ENCODE results near the gene GSG1L.
A peak's percentile ranks its signal among the peaks of the same experiment; 100 is the strongest.

Gene GSG1L

DNA sequence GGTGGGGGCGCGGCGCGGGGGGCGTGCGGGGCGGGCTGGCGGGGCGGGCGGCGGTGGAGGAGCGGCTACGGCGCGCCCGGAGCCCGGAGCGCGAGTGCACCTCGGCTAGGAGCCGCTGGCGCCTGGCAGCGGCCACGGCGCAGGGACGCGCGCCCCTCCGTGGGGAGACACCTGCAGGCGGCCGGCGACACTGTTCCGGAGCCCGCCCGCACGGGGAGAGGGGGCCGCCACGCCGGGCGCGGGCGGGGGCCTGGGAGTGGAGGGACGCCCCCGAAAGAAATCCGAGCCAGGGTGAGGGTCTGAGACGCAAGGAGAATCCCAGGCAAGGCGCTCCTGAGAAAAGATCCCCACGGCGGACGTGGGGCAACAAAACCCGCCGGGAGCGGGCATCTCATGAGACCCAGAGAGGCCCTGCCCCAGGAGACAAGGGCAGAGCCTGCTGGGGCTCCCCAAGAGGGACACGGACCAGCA lies at the start of gene GSG1L:
TSS of gene GSG1L (minus strand) at position 124 of the 471 bp plus-strand sequence. CDS start 290 bp downstream, outside the sequence.
- Mint-ChIP-seq H3K36me3 (no peaks in the 10 kb centered on the region), H3K9me3 (no peaks in the 10 kb centered on the region), H3K27me3 (peaks cover 26% of the 10 kb centered on the region), H3K27ac (no peak within 1 kb of the TSS), H3K4me3 (peak within 1 kb of the TSS; percentile 7), H3K4me1 (peaks cover 9% of the 10 kb centered on the region)

DNA sequence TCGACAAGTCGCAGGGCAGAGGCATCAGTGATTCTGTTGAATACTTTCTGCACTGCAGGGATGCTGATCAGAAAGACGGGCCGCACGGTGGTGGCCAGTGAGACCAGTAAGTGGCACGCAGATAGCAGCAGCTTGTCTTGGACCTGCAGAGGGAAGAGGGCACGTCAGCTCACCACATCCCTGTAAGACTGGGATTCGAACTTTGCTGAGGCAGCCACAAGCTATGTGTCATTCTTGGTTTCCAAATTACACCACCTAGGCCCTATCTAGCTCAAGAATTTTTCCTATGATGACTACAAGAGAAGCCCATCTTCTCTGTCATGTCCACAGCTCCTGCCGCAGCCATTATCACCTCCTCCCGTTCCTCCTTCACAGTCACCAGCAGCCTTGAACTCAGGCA lies 49.4 kb upstream of the GSG1L start:
- H3K27me3 Mint-ChIP-seq = no peaks in the 10 kb centered on the region
- peak overlapping the region; percentile 47 for H3K27ac Mint-ChIP-seq
- H3K36me3 Mint-ChIP-seq = peaks cover 23% of the 10 kb centered on the region
- no peak overlapping the region for H3K4me3 Mint-ChIP-seq
- H3K9me3 Mint-ChIP-seq = no peaks in the 10 kb centered on the region
- H3K4me1 Mint-ChIP-seq = peaks cover 26% of the 10 kb centered on the region

DNA sequence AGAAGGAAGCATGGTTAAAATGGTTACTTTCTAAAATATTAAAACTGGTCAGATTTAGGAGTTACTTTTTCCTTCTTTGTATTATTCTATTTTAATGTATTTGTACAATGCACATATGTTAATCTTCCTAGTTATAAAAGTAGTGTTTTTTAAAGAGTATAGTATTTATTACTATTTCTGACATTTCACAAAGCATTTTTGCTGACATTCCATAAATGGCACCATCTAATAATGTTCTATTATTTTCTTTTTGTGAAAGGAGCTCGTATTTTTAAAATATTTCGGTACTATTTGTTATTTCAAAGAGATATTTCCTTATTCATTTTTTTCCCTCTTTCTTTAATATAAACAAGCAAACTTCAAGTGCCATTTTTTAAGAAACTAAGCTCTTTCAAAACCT lies 47.5 kb upstream of the GSG1L start:
- peaks cover 22% of the 10 kb centered on the region for H3K36me3 Mint-ChIP-seq

DNA sequence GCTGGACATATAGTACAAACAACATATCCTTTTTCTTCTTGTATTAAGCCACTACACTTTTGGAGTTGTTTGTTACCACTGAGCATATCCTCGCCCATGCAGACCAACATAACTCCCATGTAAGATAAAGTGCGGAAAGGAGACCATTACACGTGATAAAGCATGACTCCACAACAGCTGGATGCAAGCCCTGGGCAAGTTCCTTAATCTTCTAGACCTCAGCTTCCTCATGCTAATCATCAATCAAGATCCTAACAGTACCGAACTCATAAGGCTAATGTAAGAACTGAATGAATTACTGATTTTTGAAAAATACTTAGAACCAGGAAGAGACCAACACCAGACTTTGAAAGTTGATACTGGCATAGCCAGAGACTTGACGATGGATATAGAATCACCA lies 47.0 kb upstream of the GSG1L start:
- Mint-ChIP-seq H3K27ac (peak overlapping the region; percentile 13), H3K4me1 (peaks cover 23% of the 10 kb centered on the region), H3K36me3 (peaks cover 21% of the 10 kb centered on the region), H3K27me3 (no peaks in the 10 kb centered on the region), H3K4me3 (no peak overlapping the region), H3K9me3 (no peaks in the 10 kb centered on the region)

More for the DNA sequence above, 47.5 kb upstream of the GSG1L start:
- H3K4me3 Mint-ChIP-seq = no peak overlapping the region
- H3K27ac Mint-ChIP-seq = no peak overlapping the region
- H3K9me3 Mint-ChIP-seq = no peaks in the 10 kb centered on the region
- peaks cover 23% of the 10 kb centered on the region for H3K4me1 Mint-ChIP-seq
- H3K27me3 Mint-ChIP-seq = no peaks in the 10 kb centered on the region

DNA sequence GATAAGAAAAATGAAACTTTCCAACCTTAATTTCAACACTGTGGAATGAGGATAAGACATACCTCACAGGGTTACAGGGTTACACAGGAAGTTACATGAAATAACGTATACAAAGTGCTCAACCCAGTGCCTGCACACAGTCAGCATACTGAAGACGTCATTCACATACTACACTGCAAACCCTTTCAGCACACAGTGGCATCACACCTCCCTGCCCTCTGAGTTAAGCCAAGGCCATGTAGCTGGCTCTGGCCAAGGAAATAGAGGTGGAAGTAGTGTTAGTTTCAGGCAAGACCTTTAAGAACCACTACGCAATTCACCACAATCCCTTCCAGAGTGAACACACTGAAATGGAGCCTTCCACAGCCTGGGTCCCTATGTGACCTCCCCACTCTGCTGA lies 46.6 kb upstream of the GSG1L start:
- H3K4me3 Mint-ChIP-seq = no peak overlapping the region
- H3K27ac Mint-ChIP-seq = peak overlapping the region; percentile 32
- peaks cover 19% of the 10 kb centered on the region for H3K36me3 Mint-ChIP-seq
- H3K4me1 Mint-ChIP-seq = peaks cover 22% of the 10 kb centered on the region
- H3K27me3 Mint-ChIP-seq = no peaks in the 10 kb centered on the region
- H3K9me3 Mint-ChIP-seq = no peaks in the 10 kb centered on the region

DNA sequence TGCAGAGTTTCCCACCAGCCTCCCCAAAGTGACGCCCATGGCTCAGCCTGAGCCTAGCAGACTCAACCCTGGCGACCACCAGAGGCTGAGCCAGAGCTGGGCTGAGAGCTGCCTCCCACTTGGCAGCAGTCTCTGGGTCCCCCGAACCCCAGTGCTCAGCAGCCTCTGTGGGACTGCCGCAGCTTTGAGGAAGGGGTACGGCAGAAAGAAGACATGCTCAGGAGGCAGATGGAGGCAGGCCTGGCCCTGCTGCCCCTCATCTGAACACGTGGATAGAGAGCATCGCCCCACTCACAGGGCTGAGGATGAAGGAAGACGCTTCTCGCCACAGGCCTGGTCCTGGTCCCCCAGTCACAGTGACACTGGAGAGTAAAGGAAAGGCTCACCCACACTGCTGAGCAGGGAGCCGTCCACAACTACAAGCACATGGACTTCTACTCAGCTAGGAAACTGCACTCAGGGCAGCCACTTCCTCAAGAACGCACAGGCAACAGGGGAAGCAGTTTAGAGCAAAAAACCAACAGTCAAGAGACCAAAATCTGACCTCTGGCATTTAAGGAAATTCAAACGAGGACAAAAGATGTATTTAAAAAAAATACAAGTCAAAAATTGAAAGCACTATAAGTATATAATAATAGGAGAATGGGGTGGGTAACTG lies 45.2 kb upstream of the GSG1L start:
- no peaks in the 10 kb centered on the region for H3K9me3 Mint-ChIP-seq
- H3K4me3 Mint-ChIP-seq = no peak overlapping the region
- peaks cover 17% of the 10 kb centered on the region for H3K36me3 Mint-ChIP-seq
- H3K27ac Mint-ChIP-seq = no peak overlapping the region
- H3K27me3 Mint-ChIP-seq = no peaks in the 10 kb centered on the region
- H3K4me1 Mint-ChIP-seq = peaks cover 20% of the 10 kb centered on the region

DNA sequence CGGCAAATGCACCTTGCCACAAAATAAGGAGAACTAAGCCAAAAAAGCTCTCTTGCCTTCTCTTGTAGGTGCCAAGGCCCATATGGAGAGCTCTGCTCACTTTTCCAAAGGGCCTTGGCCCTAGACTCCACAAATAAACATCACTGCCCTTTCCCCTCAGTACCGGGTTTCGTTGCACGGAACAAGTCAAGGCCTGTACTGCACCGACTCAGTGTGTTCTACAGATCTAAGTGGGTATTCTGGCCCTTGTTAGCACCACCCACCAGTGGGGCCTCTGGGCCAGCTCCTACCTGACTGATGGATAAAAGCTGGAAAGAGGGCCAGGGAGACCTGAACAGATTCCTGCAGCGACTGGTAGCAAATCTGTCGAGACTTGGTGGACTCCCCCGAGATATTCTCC lies 43.7 kb upstream of the GSG1L start:
- peaks cover 13% of the 10 kb centered on the region for H3K36me3 Mint-ChIP-seq
- no peak overlapping the region for H3K27ac Mint-ChIP-seq
- no peaks in the 10 kb centered on the region for H3K27me3 Mint-ChIP-seq
- H3K9me3 Mint-ChIP-seq = no peaks in the 10 kb centered on the region
- no peak overlapping the region for H3K4me3 Mint-ChIP-seq
- peaks cover 15% of the 10 kb centered on the region for H3K4me1 Mint-ChIP-seq

DNA sequence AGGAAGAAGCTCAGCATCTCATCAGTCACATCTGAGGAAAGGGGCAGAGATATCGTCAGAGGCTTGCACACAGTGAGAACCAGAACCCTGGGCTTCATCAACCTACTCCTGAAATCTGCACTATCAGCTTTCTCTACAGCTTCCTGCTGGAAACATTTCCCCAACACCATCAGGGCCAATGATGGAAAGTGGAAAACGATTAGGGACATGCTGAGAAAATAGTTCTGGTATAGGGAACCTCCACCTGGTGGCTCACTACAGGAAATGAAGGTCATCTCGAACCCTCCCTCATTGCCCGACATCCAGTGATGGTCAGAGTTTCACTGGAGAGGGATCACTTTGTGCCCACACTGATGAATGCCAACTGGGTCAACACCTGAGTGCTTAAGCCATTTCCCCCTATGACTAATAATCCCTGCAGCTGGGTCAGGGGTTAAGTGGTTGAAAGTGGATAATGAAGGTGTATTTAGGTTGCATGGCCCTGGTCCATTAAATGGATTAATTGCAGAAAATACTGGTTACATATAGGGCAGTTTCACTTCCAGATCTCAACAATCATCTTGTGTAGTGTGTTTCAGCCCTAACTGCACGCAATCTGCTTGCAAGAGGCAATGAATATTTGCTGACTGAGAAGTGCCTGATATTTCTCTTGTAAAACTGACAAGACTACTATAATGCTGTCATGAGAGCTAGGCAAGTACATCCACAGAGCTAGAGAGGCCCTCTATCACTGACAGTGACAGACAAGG lies 43.1 kb upstream of the GSG1L start:
- Mint-ChIP-seq H3K36me3 (peaks cover 17% of the 10 kb centered on the region), H3K9me3 (no peaks in the 10 kb centered on the region), H3K4me3 (no peak overlapping the region), H3K4me1 (peaks cover 15% of the 10 kb centered on the region), H3K27ac (no peak overlapping the region), H3K27me3 (no peaks in the 10 kb centered on the region)

DNA sequence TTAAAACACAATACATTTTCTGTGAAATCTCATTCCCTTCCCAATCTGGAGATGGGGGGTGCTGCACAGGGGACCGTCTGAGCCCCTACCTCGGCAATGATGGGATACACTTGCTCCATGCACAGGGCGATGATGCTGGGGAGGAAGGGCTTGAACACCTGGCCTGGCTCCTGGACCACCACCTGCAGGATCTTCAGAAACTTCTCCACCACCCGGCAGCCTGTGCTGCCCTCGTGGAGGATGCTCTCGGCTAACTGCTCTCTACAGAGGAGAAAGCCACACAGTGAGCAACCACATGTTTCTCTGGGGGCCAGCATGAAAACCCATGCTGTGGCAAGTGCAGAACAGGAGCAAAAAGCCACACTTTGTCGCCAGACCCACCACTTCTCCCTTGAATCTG lies 42.4 kb upstream of the GSG1L start:
- no peak overlapping the region for H3K27ac Mint-ChIP-seq
- no peaks in the 10 kb centered on the region for H3K27me3 Mint-ChIP-seq
- H3K4me3 Mint-ChIP-seq = no peak overlapping the region
- H3K4me1 Mint-ChIP-seq = peaks cover 15% of the 10 kb centered on the region
- no peaks in the 10 kb centered on the region for H3K9me3 Mint-ChIP-seq
- H3K36me3 Mint-ChIP-seq = peaks cover 17% of the 10 kb centered on the region

DNA sequence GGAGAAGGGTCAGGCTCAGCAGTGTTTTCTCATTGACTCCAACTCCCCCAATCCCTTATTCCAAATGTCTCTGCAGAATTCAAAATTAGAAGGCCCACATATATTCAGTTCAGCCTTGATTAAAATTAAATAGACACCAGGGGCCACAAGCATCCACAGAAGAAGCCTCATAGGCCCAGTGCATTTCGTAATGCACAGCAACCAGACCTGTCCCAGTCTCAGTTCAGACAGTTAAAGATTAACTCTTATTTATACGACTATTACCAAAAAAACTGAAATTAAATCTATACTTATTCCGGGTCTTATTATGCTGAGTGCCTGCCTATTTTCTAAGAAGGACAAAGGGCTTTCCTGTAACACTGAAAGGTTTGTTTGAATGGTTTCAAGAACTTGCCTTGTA lies 41.8 kb upstream of the GSG1L start:
- Mint-ChIP-seq H3K36me3 (peaks cover 14% of the 10 kb centered on the region), H3K9me3 (no peaks in the 10 kb centered on the region), H3K4me1 (peaks cover 10% of the 10 kb centered on the region), H3K27me3 (no peaks in the 10 kb centered on the region), H3K27ac (no peak overlapping the region), H3K4me3 (no peak overlapping the region)

DNA sequence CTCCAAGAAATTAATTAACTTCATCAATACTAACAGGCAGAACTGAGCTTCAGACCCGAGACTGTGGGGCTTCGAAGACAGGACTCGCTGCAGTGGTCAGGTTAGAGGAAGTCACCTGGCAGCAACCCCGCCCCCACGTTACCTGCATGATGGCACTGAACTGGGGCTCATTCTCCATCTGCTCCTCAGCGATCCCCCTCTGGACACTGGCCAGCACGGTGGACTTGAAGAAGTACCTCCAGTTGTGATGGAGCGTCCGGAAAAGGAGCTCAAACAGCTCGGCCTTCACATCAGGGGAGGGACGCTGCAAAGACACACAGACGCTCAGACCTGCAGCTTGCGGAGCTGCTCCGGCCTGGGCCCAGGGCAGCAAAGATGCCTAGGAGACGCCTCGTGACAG lies 40.9 kb upstream of the GSG1L start:
- no peak overlapping the region for H3K27ac Mint-ChIP-seq
- no peaks in the 10 kb centered on the region for H3K9me3 Mint-ChIP-seq
- H3K4me1 Mint-ChIP-seq = peaks cover 3% of the 10 kb centered on the region
- peaks cover 13% of the 10 kb centered on the region for H3K36me3 Mint-ChIP-seq
- H3K4me3 Mint-ChIP-seq = no peak overlapping the region
- H3K27me3 Mint-ChIP-seq = no peaks in the 10 kb centered on the region

DNA sequence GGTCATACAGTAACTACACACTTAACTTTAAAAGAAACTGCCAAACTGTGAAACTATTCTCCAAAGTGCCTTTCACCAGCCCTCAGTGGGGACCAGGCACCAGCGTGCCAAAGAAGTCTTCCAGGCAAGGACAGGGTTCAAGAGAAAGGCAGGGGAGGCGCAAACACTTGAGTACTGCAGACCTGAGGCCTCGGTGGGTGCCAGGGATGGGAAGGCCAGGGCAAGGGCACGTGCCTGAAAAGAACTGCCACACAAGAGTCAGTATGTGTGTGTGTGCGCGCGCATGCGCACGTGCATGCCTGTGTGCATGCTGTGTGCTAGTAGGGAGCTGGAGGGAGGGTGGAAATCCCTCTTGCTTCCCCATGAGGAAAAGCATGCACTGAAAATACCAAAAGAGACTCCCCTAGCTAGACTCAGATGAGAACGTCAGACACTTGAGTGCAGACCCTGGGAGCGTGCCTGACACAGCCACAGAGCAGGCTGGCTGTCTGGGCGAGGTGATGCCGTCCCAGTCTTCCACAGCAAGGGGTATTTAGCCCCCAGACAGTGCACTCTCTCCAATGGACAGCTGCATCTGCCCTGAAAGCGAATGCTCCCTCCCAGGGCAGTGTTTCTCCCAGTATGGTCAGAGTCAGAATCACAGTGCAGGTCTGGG lies 40.1 kb upstream of the GSG1L start:
- Mint-ChIP-seq H3K4me3 (no peak overlapping the region), H3K27ac (no peak overlapping the region), H3K9me3 (no peaks in the 10 kb centered on the region), H3K4me1 (no peaks in the 10 kb centered on the region), H3K36me3 (peaks cover 11% of the 10 kb centered on the region), H3K27me3 (no peaks in the 10 kb centered on the region)

DNA sequence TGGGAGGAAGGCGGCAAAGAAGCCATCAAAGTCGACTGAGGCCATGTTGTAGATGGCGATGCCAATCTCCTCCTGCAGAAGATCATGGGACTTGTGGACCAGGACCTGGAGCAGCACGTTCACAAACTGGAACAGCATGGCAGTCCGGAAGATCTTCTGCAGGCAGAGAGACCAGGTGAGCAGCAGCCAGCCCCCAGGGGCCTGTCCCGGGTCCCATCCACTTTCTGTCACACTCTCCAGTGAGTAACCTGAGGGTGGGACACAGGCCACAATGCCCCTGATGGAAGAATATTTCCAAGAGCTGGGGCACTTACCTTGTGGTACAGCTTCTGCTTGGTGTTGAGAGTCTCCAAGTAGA lies 38.0 kb upstream of the GSG1L start:
- Mint-ChIP-seq H3K36me3 (peaks cover 14% of the 10 kb centered on the region), H3K27me3 (no peaks in the 10 kb centered on the region), H3K4me3 (no peak overlapping the region), H3K9me3 (no peaks in the 10 kb centered on the region), H3K4me1 (no peaks in the 10 kb centered on the region), H3K27ac (no peak overlapping the region)

DNA sequence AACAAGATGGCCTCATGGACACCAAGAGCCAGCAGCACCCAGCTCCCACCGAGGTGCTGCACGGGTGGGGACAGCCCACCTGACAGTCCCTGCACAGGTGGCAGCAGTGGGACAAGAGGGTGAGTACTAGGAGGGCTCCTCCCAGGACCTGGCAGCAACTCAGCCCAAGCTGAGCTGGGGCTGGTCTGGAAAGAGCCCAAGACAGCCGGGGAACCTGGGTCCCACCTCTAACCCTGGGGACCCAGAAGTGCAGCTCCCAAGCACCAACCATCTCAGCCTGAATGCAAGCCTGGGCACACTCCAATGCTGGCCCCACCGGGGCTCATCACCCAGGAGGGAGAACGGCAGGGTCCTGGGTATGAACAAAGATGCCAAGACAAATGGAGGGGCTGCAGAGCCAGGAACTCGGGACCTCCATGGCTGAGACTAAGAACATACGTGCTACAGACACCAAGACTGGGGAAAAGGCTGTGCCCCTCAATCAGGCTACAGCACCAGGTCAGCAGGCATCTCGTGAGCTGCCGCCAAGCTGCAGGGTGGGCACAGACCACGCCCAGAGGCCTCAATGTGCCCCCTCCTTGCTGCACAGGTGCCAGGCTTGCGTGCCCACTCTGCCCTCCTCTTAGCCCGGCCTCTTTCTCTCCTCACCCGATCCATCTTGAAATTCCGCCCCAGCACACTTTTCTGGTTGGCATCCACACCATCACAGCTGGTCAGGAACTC lies 37.5 kb upstream of the GSG1L start:
- H3K4me1 Mint-ChIP-seq = no peaks in the 10 kb centered on the region
- peaks cover 12% of the 10 kb centered on the region for H3K36me3 Mint-ChIP-seq
- no peak overlapping the region for H3K27ac Mint-ChIP-seq
- H3K27me3 Mint-ChIP-seq = no peaks in the 10 kb centered on the region
- H3K4me3 Mint-ChIP-seq = no peak overlapping the region
- H3K9me3 Mint-ChIP-seq = no peaks in the 10 kb centered on the region

DNA sequence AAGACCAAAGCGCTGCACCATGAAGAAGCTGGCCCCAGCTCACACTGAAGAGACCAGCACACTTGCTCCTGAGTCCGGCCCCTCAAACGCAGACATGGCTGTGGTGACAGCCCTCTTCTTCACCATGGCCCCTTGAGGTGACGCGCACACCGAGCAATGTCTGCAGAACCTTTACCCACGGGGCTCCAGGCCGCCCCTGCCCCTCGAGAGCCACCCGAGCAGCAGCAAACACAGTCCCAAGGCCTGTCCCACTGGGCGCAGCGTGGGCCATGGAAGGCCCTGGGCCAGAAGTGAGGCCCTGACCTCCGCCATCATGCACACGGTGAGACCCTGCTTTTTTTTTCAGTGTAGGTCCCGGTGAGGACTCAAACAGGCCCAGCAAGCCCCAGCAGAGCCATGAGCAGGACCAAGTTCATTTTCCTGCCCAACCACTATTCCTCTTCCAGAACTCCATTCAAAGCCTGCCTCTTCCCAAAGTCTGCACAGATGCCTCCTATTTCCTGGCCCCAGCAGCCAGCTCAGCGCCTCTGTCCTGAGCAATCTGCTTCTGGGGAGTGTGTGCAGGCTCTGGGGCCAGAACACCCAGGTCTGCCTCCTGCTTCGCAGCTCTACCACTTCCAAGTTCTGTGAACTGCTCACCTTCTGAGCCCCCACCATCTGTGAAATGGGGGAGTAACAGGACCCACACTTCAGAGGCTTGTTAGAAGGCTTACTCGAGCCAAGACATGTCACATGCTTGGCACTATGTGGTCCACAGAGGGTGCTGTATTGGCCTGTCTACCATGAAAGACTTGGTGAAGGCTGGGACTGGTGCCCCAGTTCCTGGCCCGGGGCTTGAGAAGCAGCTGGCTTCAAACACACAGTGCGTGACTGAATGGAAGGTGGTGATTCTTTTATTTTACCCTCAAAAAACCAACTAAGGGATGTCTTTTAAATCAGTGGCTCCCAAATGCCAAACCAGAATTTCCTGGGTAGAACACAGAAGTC lies 35.7 kb upstream of the GSG1L start:
- no peaks in the 10 kb centered on the region for H3K27me3 Mint-ChIP-seq
- no peaks in the 10 kb centered on the region for H3K9me3 Mint-ChIP-seq
- peak overlapping the region; percentile 53 for H3K27ac Mint-ChIP-seq
- H3K4me1 Mint-ChIP-seq = no peaks in the 10 kb centered on the region
- peaks cover 12% of the 10 kb centered on the region for H3K36me3 Mint-ChIP-seq
- no peak overlapping the region for H3K4me3 Mint-ChIP-seq
